ENCODE results near the gene GALNT4. TPM values are rescaled to one million over a fixed set of nuclear protein-coding genes. Genes with fewer than 3 reads are reported as not detected.

Gene GALNT4
- total RNA-seq, 1 donor from 2014 or later, result 5.7 TPM

- TF ChIP-seq CTCF (conservative IDR thresholded peaks at IDR 0.05; ENCODE audit: low read depth, low read length), result no peak
- no peak for DNase-seq (ENCODE audit: low read depth)
These were observed 48.4 kb downstream of the GALNT4 start for GRCh38 chr12:89476232-89476631.

GRCh38 chr12:89475203-89475990 lies 49.2 kb downstream of the GALNT4 start:
- no peak for TF ChIP-seq CTCF (conservative IDR thresholded peaks at IDR 0.05; ENCODE audit: low read depth, low read length)
- H3K4me3 ChIP-seq (ENCODE audit: low read depth, low read length), result no peak overlapping the region
- DNase-seq (ENCODE audit: low read depth), result no peak

More at GRCh38 chr12:89476232-89476631, 48.4 kb downstream of the GALNT4 start:
- no peak overlapping the region for H3K4me3 ChIP-seq (ENCODE audit: low read depth, low read length)

GRCh38 chr12:89474615-89475014 lies 50.0 kb downstream of the GALNT4 start:
- no peak for DNase-seq (ENCODE audit: low read depth)
- no peak for TF ChIP-seq CTCF (conservative IDR thresholded peaks at IDR 0.05; ENCODE audit: low read depth, low read length)
- no peak overlapping the region for H3K4me3 ChIP-seq (ENCODE audit: low read depth, low read length)

Other genes starting within 250 kb of the GALNT4 start
- gene DUSP6, start 172.3 kb downstream of the GALNT4 start, total RNA-seq, result 41.1 and 48.8 TPM in 2 replicates
- gene POC1B, start 1.3 kb upstream of the GALNT4 start, total RNA-seq, result 14.9 and 15.3 TPM in 2 replicates
- gene ATP2B1, start 184.0 kb upstream of the GALNT4 start, total RNA-seq, result 17.1 and 25.3 TPM in 2 replicates